Endometrial microvascular endothelial cells (primary cell): ENCODE results near the gene MIB2. TPM values are rescaled to one million over a fixed set of nuclear protein-coding genes. Genes with fewer than 3 reads are reported as not detected.
"Not testable (repeated sequence)": the region's sequence is repeated elsewhere in the genome, so short reads cannot be mapped to it uniquely, and the experiment has no call there.

ENCODE experiments used
- in situ Hi-C: cut with HindIII; loops from 2 replicates; pipeline ENCODE4 v1.10.0; 2017; ENCODE audit warnings: low sequenced_read_pairs, low pct_unique_long_range_greater_than_20kb; ENCODE audit errors: inconsistent ontology term
- total RNA-seq: library from RNA; depleted of rRNA; stranded (reverse); fragments of >200 nt; gene quantifications from one replicate; pipeline ENCODE4 v1.2.3, GENCODE V29; 2015; ENCODE audit errors: inconsistent ontology term

The MIB2 gene
- total RNA-seq, 1 donor from 2014 or later, result 7.4 TPM

GRCh38 chr1:1637479-1637875 lies 22.2 kb downstream of the MIB2 start:
- in situ Hi-C loops, result not testable (repeated sequence)

GRCh38 chr1:1638528-1638927 lies 23.2 kb downstream of the MIB2 start:
- in situ Hi-C loops, result not testable (repeated sequence)

- in situ Hi-C loops, result not testable (repeated sequence)
Measured at GRCh38 chr1:1639368-1639767, 24.1 kb downstream of the MIB2 start.

- in situ Hi-C loops, result not testable (repeated sequence)
Measured at GRCh38 chr1:1640081-1640480, 24.8 kb downstream of the MIB2 start.

GRCh38 chr1:1640711-1641461 lies 25.6 kb downstream of the MIB2 start:
- in situ Hi-C loops, result not testable (repeated sequence)

GRCh38 chr1:1646326-1646725 lies 31.0 kb downstream of the MIB2 start:
- in situ Hi-C loops, result not testable (repeated sequence)

- in situ Hi-C loops, result not testable (repeated sequence)
Measured at GRCh38 chr1:1647567-1648241, 32.4 kb downstream of the MIB2 start.

- in situ Hi-C loops, result not testable (repeated sequence)
Measured at GRCh38 chr1:1648265-1648664, 33.0 kb downstream of the MIB2 start.

- in situ Hi-C loops, result not testable (repeated sequence)
Measured at GRCh38 chr1:1658583-1659549, 43.6 kb downstream of the MIB2 start, which contains the start of gene CDK11B. CDK11B (minus strand) TSS chr1:1659004; CDS start chr1:1657485, 1,519 bp downstream.

GRCh38 chr1:1662392-1662791 lies 47.1 kb downstream of the MIB2 start:
- in situ Hi-C loops, result not testable (repeated sequence)

GRCh38 chr1:1662830-1663560 lies 47.7 kb downstream of the MIB2 start:
- in situ Hi-C loops, result not testable (repeated sequence)

- in situ Hi-C loops, result not testable (repeated sequence)
Measured at GRCh38 chr1:1664318-1664717, 49.0 kb downstream of the MIB2 start.

- in situ Hi-C loops, result no loop called here
Measured at GRCh38 chr1:1664941-1665814, 49.9 kb downstream of the MIB2 start.

GRCh38 chr1:1665815-1666251 lies 50.5 kb downstream of the MIB2 start:
- in situ Hi-C loops, result no loop called here

GRCh38 chr1:1666526-1666925 lies 51.2 kb downstream of the MIB2 start:
- in situ Hi-C loops, result no loop called here

GRCh38 chr1:1669468-1670440 lies 54.5 kb downstream of the MIB2 start:
- in situ Hi-C loops, result no loop called here

GRCh38 chr1:1670866-1671265 lies 55.6 kb downstream of the MIB2 start:
- in situ Hi-C loops, result no loop called here
